ENCODE results near the gene AXIN2.

The AXIN2 gene

DNA sequence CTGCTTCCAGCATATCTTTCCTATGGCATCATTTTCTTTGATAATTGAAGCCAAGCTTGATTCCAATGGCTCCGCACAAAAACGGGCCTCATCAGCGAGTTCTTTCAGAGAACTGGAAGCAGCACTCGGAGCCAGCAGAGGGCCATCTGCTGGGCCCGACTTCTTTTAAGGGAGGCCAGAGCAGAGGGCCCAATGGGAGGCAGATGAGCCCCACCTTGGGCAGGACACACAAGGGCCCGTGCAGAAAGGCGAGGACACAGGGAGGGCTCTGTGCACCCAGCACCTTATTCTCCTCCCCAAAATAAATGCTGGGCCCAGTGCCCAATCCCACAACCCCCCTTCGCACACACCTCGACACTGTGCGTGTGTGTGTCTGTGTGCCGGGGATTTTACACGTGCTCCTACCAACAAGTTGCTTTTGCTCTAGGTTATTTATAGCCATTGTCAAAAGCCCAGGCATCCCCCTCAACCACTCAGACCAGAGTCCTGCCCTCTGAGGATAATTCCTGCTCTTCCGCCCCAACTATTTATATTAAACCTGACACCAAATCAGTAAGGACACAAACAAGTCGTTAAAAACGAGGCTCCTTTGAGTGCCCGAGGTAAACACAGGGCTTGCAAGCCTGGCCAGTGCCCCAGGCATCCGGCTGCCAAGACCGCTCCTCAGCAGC is 6.8 kb downstream of the AXIN2 start:
- in situ Hi-C loops (cut with MboI; ENCODE audit: low sequenced_read_pairs), result no loop called here

DNA sequence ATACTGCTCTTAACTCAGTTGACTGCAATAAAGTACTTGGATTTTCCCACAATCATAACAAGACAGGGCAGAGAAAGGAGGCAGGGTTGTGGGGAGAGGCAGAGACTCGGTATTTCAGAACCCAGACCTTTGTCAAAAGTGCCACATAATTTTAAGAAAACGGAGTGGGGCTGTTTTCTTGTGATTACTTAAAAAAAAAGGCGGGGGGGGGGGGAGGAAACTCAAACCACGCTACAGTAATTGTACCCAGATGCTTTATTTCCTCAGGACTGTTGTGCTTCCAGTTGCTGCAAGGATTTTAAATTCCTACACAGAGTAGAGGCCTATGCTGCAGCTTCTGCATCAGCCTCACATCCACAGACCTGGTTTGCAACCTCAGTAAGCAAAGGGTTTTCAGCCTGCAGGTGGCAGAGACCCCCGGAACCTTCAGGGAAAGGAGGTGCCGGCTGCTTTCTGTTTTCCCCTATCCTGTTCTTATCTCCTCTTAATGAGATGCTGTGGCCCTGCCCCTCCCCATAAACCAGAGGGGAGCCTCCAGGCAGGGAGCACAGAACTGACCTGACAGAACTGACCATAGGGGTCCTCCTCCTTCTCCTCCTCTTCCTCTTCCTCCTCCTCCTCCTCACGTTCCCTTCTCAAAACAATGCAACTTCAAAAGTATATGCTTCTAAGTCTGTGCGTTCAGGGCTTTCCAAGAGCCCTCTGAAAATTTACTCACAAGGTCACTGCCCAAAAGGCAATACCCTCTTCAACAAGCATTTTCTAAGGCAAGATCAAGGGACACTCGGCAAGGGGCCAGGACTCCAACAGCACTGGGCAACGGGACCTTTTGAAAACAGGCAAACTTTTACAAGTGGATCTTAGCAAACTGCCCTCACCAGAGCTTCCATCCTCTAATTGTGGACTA is 7.5 kb downstream of the AXIN2 start:
- in situ Hi-C loops (cut with MboI; ENCODE audit: low sequenced_read_pairs), result no loop called here

DNA sequence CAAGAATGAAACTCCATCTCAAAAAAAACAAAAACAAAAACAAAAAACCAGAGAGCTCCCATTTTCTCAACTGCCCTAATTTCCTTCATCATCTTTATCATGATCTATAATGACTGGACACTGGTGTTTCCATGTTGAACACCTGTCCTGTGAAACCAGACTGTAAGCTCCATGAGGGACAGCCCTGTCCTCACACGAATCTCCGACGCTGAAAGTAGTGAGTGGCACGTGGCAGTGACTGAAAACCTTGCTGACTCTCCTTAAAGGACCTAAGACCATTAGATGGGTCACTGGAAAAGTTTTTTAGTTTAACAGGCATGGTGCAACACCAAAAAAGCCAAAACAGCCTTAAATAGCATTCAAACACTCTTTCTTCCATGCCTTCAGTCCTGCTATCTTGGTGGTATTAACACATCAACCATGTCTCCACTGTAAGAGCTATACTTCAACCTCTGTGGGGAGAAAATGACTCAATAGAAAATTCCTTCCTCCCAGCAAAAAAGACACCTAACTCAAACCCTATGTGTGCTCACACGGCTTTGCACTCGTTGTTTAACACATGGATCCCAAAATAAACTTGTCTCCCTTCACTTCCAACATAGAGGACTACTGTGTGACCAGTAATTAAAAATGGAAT is 8.3 kb downstream of the AXIN2 start:
- in situ Hi-C loops (cut with MboI; ENCODE audit: low sequenced_read_pairs), result no loop called here

DNA sequence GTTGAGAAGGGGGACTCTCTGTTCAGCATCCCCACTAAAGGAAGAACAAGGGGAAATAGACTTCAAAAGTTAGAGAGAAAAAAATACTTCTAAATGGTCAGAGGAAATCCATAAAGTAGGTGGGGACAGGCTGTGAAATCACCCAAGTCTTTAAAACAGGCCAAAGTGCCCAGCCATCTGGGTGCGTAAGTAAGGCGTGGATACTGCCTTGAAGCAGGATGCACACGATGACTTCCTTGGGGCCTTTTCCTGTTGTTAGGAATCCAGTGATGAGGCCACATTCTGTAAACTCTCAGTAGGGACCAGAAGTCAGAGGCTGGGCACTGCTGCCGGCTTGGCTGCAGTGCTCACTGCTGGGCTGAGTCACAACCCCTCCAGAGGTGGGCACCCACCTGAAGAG is 9.2 kb downstream of the AXIN2 start:
- in situ Hi-C loops (cut with MboI; ENCODE audit: low sequenced_read_pairs), result no loop called here

DNA sequence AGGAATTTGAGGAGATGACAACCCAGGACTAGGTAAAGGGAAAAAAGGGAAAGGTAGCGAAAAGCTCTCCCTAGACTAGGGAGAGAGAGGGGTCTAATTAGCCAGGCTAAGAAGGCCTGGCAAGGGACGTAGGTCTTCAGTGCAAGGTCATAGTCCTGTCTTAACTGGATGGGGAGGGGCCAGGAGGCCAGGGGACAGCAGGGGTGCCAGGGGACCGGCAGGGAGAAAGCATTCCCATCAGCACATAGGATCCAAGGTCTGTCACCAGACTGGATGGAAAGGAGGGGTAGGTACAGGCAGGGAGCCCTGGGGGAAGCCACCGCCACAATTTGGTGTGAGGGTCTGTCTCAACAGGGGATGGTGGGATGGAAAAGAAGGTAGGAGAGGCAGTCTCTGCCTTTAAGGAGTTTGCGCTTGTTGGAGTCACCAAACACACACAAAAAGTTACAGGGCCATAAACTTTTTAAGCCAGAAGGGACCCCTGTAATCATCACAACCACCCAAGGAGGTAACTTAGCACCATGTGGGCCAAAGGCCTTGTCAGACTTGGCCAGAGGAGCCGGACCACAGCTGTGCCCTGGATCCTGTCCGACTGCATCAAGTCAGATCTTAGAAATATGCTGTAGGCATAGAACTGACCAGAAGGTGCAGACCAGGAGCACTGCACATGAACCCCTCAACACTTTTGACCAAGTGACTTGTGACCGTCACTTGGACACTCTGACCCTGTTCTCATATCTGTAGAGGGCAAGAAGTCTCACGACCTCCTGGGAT is 10.0 kb downstream of the AXIN2 start:
- in situ Hi-C loops (cut with MboI; ENCODE audit: low sequenced_read_pairs), result no loop called here

DNA sequence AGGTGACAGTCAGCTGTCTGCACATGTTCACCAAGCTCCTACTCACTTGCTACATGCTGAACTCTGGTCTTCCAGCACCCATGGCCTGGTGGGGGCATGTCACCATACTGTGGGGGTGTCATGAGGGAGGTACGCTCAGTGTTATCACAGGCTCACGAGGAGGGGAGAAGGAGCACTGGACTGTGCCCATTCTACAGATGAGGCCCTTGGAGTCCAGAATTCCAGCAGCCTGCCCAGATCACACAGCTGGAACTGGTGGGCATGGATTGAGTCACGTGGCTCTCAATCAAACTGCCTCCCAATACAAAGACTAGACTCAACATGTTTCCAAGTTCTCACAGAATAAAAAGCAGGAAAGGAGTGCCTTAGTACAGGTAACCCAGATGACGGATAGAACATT is 10.7 kb downstream of the AXIN2 start:
- in situ Hi-C loops (cut with MboI; ENCODE audit: low sequenced_read_pairs), result no loop called here

DNA sequence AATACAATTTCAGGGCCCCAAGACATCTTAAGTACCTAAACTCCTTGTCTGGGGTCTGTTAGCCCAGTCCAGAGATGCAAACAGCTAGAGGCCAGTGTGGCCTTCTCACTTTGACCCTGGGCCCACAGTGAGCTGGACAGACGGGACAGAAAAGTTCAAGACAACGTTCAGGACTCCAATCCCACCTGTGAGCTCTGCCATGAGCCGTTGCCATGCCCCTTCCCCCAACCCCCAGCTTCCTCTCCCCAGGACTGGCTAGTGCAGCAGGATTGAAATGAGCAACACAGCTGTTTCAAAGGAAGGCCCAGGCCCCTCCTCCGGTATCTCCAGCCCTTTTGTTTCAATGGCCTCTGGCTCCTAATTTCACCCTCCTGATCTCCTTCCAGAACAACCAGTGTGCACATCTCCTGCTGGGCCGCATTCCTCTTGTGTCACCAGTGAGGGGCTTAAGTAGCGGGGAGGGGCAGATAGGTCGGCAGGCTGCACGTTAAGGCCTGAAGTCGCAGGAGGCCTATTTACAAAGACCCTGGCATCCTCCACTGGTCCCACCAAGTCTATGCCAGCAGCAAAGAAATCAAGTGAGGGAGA is 11.3 kb downstream of the AXIN2 start:
- in situ Hi-C loops (cut with MboI; ENCODE audit: low sequenced_read_pairs), result no loop called here

DNA sequence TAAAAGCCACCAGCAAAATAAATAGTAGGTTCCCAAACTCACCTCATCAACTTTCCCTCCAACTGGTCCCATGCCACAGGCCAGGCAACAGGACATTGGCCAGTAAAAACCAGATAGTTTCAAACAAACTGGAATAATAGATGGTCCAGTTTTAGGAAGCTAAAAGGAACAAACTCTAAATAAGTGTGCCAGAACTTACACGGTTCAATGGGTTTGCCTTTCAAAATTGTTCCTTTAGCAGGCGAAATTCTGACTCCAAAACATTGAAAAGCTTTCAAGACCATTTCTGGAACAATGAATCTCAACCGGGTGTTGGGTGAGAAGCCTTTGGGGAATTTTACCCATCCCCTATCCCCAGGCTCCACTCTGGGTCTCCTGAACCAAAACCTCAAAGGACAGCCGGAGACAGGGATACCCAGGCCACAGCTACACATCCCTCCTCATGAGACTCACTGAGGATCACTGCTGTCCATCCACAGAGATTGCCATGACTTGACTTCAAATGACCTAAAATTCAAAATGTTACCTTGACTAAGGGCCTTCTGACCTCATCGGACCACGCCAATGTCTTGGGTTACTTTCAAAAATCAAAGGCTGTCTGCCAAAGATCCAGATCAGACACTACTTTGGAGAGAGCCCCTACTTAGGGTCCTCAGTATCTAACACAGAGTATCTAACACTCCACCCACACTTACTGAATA is 13.0 kb downstream of the AXIN2 start:
- in situ Hi-C loops (cut with MboI; ENCODE audit: low sequenced_read_pairs), result no loop called here

DNA sequence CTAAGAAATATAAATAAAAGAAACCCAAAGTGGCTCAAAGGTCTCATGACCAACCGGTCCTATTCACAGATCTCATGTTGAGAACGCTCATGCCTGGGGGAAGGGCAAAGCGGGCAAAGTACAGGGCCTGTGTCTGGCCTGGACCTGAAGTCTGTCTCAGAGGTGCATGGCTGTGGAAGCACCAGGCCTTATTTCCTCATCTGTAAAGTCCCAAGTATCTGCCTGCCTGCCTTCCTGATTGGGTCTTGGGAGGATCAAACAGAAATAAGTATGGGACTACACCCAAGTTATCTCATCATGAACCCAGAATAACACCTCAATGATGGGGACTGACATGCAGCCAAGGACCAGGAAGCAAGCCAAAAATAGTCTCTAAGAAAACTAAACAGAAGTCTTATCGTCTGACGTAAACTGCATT is 14.2 kb downstream of the AXIN2 start:
- in situ Hi-C loops (cut with MboI; ENCODE audit: low sequenced_read_pairs), result no loop called here

DNA sequence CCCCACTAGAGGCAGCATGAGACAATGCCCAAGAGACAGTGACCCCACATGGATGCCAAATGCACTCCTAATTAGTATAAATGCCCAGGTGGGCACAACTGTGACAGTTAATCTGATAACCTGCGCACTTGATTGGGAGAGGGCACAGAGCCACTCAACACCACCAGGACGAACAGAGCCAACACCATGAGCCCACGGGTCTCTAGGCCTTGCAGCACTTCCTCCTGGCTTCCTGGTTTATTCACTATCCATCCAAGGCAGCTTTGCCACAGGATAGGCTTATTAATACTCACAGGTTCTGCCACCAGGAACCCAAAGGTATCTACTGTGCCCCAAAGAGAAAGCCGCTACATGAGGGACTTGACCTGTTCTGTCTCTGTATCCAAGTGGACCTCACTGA is 14.9 kb downstream of the AXIN2 start:
- in situ Hi-C loops (cut with MboI; ENCODE audit: low sequenced_read_pairs), result no loop called here

DNA sequence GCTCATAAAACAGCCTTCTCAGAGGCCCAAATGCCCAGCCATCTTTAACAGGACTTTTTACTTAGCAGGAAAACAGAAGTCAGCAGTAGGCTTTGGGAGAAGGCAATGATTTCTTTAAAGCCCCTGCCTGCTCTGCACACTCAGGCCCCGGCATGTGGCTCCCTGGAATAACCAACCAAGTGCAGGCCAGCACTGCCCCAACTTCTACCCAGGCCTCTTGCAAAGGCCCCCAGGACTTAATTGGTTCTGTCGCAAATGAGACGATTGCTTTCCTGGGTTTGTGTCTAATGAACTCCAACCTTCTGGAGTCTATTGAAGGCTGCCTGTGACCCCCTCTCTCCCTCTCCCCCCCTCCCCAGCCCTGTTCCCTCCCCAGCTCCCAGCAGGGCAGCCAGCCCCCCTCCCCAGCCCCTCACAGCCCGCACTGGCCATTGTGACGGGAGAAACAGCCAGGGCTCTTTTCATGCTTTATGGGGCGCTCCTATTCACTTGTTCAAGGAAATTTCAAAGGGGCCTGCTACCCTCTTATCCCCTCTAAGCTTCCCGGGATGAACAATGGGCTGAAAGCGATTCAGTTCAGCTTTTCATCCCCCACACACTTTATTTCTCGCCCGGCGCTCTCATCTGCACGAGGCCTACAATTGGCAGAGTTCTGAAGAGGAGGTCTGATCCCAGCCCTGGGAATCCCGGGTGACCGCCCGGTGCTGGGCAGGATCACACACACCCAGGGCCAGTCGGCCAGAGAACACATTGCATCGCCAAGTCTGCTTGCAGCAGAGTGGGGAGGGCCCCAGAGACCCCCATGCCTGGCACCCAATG is 15.5 kb downstream of the AXIN2 start:
- in situ Hi-C loops (cut with MboI; ENCODE audit: low sequenced_read_pairs), result no loop called here

DNA sequence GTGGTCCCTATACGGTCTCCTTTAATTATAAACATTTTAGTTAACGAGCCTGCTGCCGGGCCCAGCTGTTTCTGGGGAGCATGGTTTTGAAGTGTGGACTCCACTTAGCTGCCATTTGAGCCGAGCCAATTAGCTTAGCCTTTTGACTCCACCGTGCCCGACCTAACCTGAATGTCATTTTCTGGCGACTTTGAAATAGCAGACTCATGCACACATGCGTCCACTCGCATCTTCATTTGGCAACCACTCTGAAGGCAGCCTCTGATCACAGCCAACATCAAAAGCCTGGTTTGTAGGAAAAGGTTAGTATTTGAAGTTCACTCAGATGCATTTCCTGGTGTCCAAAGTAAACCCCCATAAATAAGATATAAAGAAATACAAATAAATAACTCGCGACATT is 16.8 kb downstream of the AXIN2 start:
- in situ Hi-C loops (cut with MboI; ENCODE audit: low sequenced_read_pairs), result no loop called here

DNA sequence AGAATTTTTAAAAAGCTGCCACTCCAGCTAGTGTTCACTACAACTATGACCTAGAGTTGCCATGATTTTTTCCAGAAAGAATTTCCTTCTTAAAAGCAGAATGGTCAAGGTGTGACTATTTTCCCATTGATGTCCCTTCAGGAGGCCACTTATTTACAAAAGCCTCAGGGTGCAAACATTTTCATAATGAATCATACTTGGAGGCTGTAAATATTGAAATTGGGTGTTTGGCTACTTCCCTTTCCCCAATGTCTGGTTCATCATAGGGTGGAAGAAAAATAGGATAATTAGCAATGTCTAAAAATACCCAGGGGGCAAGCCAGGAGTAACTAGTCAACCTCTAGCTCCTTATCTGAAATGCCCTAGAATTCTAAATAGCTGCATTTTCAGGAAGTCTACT is 18.8 kb downstream of the AXIN2 start:
- in situ Hi-C loops (cut with MboI; ENCODE audit: low sequenced_read_pairs), result no loop called here

DNA sequence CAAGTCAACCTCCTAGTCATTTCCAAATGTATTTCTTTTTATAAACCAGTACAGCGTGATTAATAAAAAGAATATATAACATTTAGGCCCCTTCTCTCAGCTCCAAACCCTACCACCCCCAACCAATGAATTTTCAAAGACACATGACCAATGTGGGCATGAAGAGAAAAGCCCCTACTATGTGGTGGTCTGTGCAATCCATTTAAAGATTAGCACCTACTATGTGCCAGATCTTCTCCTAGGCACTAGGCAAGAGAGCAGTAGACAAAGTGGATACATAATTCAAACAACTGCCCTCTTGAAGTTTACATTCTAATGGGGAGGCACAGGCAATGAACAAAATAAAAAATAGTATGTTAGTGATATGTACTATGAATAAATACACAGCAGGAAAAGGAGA is 19.4 kb downstream of the AXIN2 start:
- in situ Hi-C loops (cut with MboI; ENCODE audit: low sequenced_read_pairs), result no loop called here

DNA sequence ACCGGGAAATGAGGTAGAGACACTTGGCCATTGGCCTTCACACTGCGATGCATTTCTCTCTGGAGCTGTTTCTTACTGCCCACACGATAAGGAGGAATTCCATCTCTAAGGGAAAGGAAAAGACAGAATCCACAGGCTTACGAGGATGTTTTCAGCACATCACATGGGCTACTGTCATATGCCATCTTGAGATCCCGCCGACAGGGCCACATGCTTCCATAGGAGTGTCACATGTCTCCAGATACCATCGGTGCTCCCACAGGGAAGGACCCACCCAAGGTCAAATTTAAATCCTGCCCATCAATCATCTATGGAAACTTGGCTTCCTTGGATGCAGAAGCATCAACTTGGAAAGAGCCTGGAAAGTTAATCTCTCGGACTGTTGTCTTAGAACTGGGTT is 20.0 kb downstream of the AXIN2 start:
- in situ Hi-C loops (cut with MboI; ENCODE audit: low sequenced_read_pairs), result no loop called here

DNA sequence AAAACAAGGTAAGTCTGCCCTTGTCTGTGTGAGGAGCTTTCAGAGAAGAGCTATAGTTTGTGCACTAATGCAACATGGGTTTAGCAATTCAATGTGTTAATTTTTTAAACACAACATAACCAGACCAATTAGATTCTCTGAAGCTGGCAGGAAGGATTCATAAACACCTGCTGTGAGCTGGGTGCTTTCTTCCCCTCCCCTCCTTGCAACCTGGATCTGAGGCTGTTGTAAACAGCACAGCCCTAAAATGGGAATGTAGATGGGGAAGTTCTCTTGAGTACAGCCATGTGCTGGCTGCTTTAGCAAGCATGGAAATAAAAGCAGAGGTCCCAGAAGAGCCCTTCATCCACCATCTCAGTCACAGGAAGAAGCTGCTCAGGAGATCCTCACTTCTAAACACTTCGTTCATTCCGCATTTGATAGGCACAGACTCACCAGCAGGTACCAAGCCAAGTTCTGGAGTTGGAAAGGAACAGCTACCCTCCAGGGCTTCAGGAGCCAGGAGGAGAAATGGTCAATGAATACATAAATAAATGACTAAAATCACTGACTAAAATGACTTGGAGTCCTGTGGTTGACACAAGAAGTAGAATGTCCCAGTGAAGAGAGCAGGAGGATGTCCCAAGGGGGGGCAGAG is 21.7 kb downstream of the AXIN2 start:
- in situ Hi-C loops (cut with MboI; ENCODE audit: low sequenced_read_pairs), result no loop called here

DNA sequence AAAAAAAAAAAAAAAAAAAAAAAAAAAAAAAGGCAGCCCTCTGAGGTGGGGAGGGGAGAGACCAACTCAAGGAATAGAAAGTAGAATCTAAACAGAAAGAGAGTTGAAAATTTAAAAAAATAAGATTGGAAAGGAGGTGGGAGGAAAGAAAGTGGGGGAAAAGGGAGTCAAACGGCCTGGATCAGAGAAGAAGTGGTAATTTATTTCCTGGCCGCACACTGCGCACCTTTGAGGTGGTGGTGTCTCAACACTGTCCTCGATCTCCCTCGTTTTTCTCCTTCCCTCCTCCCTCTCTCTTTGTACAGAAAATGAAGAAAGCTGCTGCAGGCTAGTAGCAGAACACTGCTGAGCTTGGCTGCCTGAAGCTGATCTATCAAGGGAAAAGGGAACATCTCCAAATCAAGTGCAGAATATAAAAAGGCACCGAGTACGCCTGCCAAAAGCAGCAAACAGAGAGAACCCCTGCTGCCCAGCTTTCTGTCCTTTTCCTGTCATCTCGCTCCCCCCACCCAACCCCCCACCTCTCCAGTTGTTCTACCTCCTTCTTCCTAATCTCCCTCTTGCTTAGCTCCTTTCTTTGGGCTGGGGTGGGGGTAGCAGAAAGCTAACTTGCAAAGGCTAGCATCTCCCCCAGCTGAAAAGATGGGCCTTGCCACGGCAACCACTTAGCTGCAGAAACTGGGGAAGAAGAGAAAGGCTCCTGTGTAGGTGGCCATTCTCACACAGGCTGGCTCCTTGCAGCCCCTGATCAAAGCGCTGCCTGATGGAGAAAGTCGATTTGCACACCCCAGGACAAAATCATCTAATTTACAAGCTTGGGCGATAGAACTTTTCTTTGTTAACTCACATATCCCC is 22.5 kb downstream of the AXIN2 start:
- in situ Hi-C loops (cut with MboI; ENCODE audit: low sequenced_read_pairs), result no loop called here

All from hTERT RPE-1 (cell line).